SK-N-SH (cell line): ENCODE results near the gene LCN6.

Experiments used
- EP300 ChIP-seq, 2 experiments: IDR thresholded peaks; 2 replicates each; pipeline versions ENCODE4 v1.4.0 to v1.6.1; 2012; ENCODE audit warnings: borderline replicate concordance in 1 of 2, low read depth in 1 of 2, low read length in 1 of 2
- EZH2phosphoT487 ChIP-seq: fragments of 200-600 bp; sonication (generic); IDR thresholded peaks from 2 replicates; pipeline ENCODE4 v1.6.1; 2017; ENCODE audit warnings: low read depth, mixed run types, mild to moderate bottlenecking, antibody characterized with exemption, moderate library complexity, borderline replicate concordance
- FOXM1 ChIP-seq: IDR thresholded peaks from 2 replicates; pipeline ENCODE4 v1.4.0; 2012; ENCODE audit warnings: low read depth, mild to moderate bottlenecking
- NRF1 ChIP-seq: IDR thresholded peaks from 2 replicates; pipeline ENCODE4 v1.6.1; 2012; ENCODE audit warnings: low read depth, mild to moderate bottlenecking, low read length
- POLR2AphosphoS5 ChIP-seq: IDR thresholded peaks from 2 replicates; pipeline ENCODE4 v1.6.1; 2012; ENCODE audit warnings: low read depth, low read length
- RAD21 ChIP-seq: IDR thresholded peaks from 2 replicates; pipeline ENCODE4 v1.6.1; 2012; ENCODE audit warnings: mild to moderate bottlenecking, low read length
- RXRA ChIP-seq: IDR thresholded peaks from 2 replicates; pipeline ENCODE4 v1.4.0; 2012; ENCODE audit warnings: low read depth, mild to moderate bottlenecking, borderline replicate concordance
- TAF1 ChIP-seq: IDR thresholded peaks from 2 replicates; pipeline ENCODE4 v1.6.1; 2012; ENCODE audit warnings: low read depth, mild to moderate bottlenecking, low read length, moderate library complexity, borderline replicate concordance
- TCF12 ChIP-seq: IDR thresholded peaks from 2 replicates; pipeline ENCODE4 v1.4.0; 2012
- TF ChIP-seq, protein P1 (sequence below): fragments of 200-600 bp; sonication (generic); IDR thresholded peaks from 2 replicates; pipeline ENCODE4 v1.6.1; 2017; ENCODE audit warnings: antibody characterized with exemption, mild to moderate bottlenecking, moderate library complexity

DNA sequence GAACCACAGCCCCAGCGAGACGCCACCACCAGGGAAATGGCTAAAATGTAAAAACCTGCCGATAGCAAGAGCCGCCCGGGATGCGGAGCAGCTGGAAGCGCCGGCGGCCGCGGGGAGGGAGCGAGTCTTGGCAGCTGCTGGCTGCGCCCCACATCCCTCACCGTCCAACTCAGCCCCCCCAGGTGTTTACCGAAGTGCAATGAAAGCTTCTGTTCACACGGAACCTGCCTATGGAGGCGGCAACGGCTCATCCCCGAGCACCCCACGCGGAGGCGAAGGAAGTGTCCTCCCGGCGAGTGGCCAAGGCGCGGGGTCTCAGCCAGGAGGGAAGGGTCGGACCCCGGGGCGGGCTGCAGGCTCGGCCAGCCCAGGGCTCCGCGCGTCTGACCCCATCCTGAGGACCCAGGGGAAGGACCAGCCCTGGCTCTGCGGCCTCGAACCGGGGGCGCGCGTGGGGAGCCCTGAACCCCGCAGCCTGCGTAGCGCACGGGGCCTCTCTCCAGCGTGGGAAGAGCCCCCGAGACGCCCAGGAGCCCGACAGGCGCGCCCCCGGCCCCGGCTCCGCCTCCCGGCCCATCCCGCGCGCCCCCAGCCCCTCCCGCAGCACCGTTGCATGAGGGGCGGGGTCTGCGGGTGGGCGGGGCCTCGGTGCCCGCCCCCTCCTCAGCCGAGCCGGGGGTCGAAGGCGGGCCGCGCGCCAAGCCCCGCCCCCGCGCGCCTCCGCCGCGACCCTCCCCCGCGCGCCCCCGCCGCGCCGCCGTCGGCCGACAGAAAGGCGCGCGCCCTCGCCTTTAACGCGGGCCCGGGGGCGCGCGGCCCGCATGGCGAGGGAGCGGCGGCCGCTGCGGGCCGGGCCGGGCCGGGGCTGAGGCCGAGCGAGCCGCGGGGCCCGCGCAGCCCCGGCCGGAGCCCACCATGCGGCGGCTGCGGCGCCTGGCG, 36.3 kb downstream of the LCN6 start, which contains the start of gene DIPK1B:
- TF ChIP-seq RXRA (no peak), POLR2AphosphoS5 (no peak), FOXM1 (no peak), RAD21 (no peak), NRF1 (no peak), TCF12 (no peak), EZH2phosphoT487 (no peak), TAF1 (no peak), EP300 (IDR thresholded peaks at IDR 0.05; ENCODE audit: borderline replicate concordance in 1 of 2, low read depth in 1 of 2, low read length in 1 of 2) (no peak)
- TF ChIP-seq, protein P1, sequence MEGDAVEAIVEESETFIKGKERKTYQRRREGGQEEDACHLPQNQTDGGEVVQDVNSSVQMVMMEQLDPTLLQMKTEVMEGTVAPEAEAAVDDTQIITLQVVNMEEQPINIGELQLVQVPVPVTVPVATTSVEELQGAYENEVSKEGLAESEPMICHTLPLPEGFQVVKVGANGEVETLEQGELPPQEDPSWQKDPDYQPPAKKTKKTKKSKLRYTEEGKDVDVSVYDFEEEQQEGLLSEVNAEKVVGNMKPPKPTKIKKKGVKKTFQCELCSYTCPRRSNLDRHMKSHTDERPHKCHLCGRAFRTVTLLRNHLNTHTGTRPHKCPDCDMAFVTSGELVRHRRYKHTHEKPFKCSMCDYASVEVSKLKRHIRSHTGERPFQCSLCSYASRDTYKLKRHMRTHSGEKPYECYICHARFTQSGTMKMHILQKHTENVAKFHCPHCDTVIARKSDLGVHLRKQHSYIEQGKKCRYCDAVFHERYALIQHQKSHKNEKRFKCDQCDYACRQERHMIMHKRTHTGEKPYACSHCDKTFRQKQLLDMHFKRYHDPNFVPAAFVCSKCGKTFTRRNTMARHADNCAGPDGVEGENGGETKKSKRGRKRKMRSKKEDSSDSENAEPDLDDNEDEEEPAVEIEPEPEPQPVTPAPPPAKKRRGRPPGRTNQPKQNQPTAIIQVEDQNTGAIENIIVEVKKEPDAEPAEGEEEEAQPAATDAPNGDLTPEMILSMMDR, result no peak
